Medulla oblongata (tissue), 1 donor: ENCODE data around the gene ZMPSTE24.

Experiments
- DNase-seq: peaks from one replicate; pipeline ENCODE4 v3.0.0-alpha.2; 2015; ENCODE audit errors: extremely low spot score

Gene ZMPSTE24

DNA sequence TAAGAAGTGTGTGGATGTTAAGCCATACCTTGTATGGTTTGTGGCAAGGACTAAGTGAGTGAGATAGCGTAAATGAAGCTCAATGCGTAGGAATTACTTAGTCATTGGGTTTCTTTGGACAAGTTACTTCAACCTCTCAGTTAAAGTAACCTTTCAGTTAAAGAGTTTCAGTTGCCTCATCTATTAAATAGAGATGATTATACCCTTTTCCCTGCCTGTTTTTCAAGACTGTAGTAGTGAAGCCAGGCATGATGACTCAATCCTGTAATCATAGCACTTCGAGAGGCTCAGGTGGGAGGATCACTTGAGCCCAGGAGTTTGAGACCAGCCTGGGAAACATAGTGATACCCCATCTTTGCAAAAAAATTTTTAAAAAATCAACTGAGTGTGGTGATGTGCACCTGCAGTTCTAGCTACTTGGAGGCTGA lies 6.3 kb downstream of the ZMPSTE24 start:
- DNase-seq = no peak

DNA sequence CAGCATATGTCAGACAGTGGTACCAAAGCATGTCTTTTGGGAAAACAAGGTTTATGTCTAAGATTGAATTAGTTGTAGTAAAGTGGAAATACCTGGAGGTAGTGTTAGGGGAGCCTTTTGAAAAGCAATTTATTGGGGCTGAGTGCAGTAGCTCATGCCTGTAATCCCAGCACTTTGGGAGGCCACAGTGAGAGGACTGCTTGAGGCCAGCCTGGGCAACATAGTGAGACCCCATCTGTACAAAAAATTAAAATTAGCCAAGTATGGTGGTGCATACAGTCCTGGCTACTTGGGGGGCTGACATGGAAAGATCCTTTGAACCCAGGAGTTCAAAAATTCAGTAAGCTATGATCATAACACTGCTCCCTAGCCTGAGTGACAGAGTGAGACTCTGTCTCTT lies 7.3 kb downstream of the ZMPSTE24 start:
- DNase-seq = no peak

GRCh38 chr1:40265919-40266318 lies 7.9 kb downstream of the ZMPSTE24 start:
- no peak for DNase-seq

- no peak for DNase-seq
These were observed 8.9 kb downstream of the ZMPSTE24 start for GRCh38 chr1:40266786-40267535.

- no peak for DNase-seq
These were observed 9.7 kb downstream of the ZMPSTE24 start for GRCh38 chr1:40267767-40268187.

DNA sequence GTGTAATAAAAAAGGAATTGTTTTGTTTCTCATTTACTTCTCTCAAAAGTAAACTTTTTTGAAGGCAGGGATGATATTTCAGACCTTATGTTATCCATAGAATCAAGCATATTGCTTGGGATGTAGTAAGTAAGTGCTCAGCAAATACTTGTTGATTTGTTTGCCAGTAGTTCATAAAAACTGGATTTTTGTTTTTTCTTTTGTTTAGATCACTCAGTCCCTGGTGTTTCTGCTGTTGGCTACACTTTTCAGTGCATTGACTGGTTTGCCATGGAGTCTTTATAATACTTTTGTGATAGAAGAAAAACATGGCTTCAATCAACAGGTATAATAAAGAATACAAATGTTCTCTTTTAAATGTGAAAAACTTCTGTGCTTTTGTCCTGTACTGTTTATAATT lies 10.2 kb downstream of the ZMPSTE24 start:
- DNase-seq = no peak

DNA sequence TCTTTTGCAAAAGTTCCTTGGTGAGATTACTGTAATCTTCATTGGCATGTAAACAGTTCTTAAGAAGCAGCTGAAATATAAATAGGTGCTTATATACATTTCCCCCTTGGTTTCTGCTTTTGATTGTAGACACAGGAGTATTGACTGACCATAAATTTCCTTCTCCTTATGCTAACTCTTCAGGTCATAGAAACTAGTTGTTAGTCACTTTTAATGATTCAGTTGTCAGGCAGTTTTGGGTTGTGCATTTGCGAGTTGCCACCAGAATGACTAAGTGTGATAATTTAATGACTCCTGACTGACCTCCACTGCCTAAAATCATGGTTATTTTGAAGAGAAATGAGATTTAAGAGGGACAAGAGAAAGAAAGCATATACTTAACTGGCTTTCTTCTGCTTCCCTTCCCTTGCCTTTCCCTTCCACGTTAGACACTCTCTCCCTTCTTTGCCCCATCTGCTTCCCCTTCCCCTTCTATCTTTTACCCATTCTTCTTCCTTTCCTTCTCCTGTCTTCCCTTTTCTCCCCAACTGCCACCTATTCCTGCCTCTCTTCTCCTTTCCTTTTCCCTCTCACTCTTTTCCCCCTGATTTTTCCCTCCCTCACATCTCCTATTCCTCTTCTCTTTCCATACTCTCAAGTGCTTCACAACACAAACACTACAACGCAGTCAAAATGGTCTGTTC lies 12.3 kb downstream of the ZMPSTE24 start:
- no peak for DNase-seq

DNA sequence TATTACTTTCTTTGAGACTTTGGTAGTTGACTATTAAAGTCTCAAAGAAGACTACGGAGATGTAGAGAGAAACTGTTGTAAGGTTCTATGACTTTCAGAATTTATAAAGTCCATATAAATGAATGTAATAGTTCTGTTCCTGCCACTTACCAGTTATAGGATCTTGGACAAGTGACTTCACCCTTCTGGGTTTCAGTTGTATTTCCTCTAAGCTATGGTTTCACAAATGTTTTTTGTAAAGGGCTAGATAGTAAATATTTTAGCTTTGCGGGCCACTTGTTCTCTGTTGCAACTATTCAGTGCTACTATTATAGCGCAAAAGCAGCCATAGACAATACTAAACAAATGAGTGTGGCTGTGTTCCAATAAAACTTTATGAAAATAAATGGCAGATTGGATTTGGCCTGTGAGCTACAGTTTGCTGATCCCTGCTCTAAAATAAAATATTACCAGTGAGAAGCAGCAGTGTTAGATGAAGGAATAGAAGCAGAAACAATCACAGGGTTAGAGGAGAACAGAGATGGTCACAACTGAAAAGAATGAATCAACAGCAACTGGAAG lies 14.7 kb downstream of the ZMPSTE24 start:
- DNase-seq = no peak

DNA sequence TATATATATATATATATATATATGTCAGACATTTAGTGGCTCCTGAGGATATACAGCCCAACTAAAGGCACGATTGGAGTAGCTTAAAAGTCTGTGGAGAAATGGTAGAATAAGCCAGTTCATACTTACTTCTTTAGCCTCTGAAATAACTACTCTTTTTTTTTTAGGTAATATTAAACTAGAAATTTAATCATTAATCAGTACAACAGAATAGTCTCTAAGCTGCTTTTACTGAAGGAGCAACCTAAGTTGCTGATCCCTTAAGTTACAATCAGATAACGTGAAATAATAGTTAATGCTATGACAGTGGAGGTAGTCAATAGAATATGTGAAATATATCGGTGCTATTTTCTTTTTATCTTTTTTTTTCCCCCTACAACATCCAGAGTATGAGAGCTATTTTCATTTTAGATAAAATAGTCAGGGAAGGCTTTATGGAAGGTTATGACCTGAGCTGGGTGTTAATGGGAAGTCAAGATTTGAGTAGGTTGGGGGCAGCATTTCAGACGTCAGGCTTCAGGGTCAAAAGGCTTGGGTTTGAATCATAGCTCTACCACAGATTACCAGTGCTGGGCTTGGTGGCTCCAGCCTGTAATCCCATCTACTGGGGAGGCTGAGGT lies 15.6 kb downstream of the ZMPSTE24 start:
- no peak for DNase-seq

- DNase-seq = no peak
These were observed 16.3 kb downstream of the ZMPSTE24 start for GRCh38 chr1:40274331-40274730.

DNA sequence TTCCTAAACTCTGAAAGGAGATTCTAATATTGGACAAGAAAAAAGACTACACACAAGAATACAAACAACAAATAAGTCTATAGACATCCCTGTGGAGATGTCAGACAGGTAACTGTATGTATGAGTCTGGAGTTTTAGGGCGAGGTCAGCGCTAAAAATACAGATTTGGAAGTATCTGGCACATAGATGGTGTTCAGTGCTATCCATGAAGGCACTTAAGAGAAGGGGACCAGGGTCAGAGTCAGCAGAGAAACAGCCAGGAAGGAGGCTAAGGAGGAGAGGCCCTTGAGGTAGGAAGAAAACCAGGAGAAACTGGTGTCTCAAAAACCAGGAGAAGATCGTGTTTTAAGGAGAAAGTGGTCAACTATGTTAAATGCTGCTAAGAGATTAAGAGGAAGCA lies 18.1 kb downstream of the ZMPSTE24 start:
- no peak for DNase-seq

DNA sequence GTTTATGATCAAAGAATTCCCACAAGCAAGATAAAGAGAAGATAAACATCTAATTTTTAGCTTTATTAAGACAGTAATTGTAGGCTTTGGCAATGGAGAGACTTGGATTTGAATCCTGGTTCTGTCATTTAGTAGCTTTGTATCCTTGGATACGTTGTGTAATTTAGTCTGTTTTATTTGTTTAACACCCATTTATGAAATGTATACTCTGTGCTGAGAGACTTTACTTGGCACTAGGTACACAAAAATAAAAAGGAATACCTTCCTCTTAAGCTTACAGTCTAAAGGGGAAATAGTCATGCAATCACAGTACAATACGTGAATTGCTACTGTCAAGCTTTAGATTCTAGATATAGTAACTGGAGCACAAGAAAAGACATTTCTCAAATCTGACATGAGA lies 23.8 kb downstream of the ZMPSTE24 start:
- DNase-seq = no peak

GRCh38 chr1:40291293-40291692 lies 33.3 kb downstream of the ZMPSTE24 start:
- DNase-seq = no peak

DNA sequence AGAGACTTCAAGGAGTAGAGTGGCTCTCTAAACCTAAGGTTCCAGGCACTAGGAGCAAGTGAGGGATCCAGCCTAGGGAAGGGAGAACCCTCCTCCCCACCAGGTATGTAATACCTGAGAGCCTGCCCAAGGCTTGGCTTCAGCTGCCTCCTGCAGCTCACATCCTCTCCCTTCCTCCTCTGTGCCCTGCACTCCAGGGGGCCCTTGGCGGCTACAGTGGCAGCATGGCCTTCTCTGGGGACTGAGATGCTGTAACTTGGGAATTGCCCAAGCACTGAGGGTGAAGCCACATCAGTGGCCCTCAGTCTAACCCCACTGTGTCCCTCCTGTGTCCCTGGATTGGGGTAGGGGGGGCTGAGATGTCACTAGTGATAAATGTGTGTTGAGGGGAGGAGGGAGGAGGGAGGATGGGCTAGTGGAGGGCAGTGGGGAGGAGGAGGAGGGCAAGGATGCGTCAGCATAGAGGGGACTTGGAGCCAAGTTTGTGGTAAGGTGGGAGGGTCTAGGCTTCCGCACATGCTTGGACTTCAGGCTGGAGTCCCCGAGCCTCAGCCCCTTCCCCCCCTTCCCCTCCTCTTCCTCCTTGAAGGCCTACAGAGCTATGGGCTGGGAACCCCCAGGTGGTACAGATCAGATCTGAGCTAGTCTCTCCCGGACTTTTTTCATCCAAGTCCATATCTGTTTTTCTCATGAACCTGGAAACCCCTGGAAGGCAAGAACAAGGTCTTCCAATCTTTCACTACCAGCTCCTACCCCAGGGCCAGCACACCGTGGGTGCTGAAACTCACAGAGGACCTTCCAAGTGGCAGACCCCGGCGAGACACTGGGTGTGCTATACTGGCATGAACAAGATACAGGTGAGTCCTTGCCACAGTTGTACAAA lies 41.6 kb downstream of the ZMPSTE24 start:
- DNase-seq = no peak

- no peak for DNase-seq
These were observed 42.2 kb downstream of the ZMPSTE24 start for GRCh38 chr1:40300249-40300567.

DNA sequence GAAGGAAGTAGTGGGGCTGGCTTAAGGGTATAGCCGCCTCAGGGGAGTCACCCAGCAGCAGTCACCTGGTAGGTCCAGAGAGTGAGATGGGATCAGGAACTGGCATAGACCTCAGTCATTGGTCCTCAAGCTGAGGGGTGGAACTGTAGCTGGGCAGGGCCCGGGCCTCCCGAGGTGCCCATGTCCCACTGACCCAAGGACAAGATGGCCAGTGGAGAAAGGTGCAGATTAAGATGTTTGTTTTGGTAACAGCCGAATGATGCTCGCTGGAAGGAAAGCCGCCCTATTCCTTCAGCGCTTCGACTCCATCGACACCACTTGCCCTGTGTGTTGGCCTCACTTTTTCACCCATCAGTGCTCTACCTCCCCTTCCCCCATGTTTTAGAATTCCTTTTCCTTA lies 42.6 kb downstream of the ZMPSTE24 start:
- no peak for DNase-seq

DNA sequence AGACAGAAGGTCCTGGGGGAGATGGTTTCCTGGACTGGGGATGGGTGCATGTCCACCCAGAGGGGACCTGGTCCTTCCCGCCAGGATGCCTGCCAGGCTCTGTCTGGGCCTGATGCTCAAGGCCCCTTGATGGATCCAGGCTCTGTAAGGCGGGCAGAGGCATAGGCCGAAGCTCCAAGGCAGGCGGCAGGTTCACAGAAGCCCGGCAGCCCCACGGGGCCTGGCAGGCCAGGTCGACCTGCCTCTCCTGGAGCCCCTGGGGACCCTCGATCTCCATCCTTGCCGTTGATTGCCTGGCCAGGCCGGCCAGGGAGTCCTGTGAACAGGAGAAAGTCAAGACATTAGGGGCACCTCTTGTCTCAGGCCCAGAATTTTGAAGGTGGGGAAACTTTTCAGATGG lies 43.0 kb downstream of the ZMPSTE24 start:
- no peak for DNase-seq

DNA sequence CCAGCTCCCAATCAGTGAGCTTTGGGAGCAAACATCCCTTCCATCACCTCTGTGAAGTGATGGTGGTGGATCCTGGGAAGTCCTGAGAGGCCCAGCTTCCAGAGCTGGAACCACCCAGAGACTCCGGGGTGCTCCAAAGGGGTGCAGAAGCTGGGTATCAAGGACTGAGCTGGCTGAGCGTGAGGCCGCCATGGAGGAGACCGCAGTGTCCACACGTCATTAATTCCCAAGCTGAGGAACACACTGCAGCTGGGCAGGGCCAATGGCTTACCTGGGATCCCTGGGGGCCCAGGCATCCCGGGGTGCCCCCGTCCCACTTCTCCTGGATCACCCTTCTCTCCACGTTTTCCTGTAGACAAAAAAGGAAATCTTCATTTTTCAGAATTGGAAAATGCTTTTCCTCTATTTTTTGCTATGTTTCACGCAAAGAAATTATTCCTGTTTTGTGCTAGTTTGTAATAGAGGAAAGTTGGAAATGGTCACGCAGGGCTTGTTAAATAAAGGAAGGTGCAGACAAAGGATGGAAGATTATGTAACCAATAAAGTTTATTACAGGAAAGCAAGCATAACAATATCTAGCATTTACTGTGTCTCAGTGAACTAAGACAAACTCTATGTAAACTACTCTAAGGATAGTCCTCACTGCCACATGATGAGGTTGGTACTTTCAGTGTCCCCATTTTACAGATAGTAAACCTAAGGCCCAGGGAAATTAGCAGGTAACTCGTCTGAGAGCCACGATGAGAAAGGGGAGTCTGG lies 43.7 kb downstream of the ZMPSTE24 start:
- no peak for DNase-seq

GRCh38 chr1:40302475-40302874 lies 44.4 kb downstream of the ZMPSTE24 start:
- DNase-seq = no peak

DNA sequence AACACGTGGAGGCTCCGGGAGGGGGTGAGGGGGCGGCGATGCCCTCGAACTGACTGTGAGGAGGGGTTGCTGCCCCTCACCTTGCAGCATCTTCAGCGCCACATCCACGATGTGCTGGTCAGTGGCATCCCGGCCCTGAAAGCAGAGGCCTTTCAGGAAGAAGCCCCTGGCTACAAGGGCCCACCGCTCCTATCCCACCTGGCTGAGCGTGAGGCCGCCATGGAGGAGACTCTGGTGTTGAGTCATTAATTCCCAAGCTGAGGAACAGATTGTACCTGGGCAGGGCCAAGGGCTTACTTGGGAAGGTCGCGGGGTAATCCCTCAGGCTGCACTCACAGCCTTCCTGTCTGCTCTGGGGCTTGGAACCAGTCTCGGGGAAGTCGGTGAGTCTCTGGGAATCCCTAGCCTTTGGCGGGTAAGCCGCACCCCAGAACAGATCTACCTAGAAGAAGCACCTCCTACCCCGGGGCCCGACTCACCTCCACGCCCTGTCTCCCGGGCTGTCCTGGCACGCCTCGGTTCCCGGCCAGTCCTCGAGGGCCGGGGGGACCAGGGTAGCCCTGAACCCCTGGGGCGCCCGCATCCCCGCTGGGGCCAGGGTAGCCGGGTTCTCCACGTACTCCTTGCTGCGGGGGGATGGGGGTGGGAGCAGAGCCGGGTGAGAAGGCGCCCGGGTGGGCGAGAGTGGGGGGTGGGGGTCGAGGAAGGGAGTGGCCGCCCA lies 45.2 kb downstream of the ZMPSTE24 start:
- DNase-seq = no peak
